GM19395 (cell line): ENCODE results near the gene PGA4.
"Not testable (repeated sequence)": the region's sequence is repeated elsewhere in the genome, so short reads cannot be mapped to it uniquely, and the experiment has no call there.

Source experiments
- ATAC-seq: cut with Tn5 transposase; IDR thresholded peaks from one replicate; pipeline ENCODE4 v1.9.1; 2021; ENCODE audit warnings: mild to moderate bottlenecking, moderate library complexity; ENCODE audit not compliant: unreplicated experiment

The PGA4 gene

DNA sequence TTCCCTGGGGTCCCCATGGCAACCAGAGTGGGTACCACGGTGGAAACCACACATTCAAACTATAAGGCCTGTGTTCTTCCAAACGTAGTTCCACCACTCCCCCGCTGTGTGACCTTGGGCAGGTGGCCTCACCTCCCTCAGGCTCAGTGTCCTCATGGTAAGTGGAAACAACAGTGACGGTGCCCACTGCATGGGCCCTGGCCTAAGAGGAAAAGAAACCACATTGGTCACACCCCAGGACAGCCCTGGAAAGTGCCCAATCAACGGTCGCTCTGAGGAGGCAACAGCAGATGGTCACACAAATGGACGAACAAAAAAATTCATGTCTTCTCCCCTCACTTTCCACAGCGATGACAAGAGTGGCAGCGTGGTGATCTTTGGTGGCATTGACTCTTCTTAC lies 25.9 kb downstream of the PGA4 start:
- not testable (repeated sequence) for ATAC-seq

DNA sequence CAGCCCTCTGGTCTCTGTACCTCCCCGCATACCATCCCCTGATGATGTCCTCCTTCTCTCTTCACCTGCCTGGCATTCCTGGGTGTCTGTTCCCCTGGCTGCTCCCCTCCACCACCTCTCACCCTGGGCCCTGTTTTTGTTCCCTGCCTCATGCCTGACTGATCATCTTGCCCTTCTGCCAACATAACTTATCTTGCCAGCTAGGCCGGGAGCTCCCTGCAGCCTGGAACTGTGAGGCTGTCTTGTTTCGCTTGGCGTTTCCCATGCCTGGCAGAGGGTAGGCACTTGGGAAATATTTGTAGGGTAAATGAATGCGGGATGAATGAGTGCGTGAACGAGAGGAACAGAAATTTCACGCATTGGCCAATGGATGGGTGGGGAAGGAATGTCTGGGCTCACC lies 27.1 kb downstream of the PGA4 start:
- not testable (repeated sequence) for ATAC-seq

DNA sequence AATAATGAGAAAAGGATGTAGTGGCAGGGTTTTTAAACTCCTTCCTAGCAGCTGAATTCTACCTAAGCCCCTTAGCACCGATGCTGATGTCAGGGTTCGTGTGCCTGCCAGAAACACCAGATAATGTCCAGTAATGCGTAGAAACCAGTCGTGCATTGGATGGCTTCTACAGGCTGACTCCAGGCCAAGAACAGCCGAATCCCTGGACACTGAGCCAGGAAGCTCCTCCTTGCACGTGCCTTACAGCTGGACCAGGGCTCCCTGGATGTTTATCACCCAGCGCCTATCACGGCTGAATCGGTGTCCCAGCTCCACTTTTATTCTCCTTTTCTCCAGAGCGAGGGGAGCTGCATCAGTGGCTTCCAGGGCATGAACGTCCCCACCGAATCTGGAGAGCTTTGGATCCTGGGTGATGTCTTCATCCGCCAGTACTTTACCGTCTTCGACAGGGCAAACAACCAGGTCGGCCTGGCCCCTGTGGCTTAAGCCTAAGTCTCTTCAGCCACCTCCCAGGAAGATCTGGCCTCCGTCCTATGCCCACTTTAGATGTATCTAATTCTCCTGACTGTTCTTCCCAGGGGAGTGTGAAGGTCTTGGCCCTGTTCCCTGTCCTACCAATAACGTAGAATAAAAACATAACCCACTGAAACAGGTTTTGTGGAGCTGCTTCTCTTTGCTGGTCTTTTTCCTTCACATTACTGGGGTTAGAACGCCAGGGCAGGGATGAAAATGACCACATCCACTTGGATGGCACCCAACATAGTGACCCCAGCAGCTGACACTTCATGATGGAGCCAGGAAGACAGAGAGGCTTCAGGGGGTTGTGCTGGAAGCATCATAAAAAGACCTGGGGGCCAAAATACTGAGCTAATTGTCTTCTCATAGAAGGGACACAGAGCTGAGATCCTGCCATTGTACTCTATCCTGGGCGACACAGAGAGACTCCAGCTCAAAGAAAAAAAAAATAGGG lies 28.9 kb downstream of the PGA4 start:
- ATAC-seq, result not testable (repeated sequence)

DNA sequence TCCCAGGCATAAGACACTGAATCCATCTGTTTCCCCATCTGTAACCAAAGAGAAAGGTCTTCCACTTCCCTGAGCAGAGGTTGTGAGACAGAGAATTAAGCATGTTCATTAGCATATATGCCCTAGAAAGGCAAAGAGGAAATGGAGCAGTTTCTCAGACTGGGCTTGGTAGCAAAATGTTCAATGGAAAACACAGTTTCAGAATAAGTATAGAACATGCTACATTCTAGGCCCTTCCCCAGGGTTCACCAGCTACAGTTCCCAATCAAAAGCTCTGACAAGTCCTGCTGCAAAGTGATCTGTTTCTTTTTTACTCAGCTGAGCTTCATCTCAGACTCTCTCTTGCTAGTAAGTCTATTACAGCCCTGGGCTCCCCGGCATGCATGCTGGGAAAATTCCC lies 30.2 kb downstream of the PGA4 start:
- ATAC-seq, result not testable (repeated sequence)

DNA sequence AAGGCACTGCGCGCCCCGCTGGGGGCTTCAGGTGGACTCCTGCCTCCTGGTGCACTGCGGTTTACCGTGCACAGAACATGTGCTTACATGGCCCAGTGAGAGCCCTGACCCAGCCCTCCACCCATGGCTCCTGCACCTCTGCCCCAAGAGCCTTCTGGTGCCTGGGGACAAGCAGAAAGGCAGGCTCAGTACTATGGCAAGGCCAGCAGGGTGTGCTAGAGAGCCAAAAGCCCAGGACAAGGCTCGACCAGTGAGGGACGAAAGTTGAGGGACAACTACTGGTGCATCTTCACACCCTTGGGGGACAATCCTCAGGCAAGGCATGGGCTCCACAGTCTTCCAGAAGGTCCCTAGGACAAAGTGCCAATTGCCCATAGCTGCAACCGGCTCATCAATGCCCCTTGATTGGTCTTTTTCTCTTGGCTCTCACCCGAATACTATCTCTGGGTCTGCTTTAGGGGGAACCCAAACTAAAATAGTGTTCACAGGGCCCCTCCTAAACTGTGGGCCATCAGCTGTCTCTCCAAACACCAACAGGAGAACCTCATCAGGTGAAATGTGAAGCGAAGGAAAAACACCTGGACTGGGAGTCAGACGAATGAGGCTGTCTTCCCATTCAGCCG lies 32.4 kb downstream of the PGA4 start:
- ATAC-seq, result peak; percentile 66

DNA sequence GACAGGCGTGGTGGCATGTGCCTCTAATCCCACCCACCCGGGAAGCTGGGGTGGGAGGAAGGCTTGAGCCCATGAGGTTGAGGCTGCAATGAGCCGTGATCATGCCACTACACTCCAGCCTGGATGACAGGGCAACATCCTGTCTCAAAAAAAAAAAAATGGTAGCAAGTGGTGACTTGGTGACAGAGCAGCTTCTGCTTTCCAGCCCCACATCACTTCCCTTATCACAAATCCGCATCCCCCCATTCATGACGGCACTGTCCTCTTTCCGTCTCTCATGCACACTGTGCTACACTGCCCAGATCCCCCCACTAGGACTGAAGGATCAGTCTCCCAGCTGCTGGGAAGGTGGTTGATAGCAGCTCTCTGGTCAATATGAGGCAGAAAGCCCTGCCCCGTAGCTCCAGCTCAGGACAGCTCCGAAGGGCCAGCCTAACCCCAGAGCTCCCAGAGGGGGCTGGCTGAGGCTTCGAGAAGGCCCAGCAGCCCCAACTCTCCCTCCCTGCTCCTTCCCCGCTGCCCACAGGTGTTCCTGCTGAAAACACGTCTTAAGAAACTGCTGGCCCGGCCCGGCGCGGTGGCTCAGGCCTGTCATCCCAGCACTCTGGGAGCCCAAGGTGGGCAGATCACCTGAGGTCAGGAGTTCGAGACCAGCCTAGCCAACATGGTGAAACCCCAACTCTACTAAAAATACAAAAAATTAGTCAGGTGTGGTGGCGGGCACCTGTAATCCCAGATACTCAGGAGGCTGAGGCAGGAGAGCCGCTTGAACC lies 34.7 kb downstream of the PGA4 start:
- ATAC-seq, result no peak

DNA sequence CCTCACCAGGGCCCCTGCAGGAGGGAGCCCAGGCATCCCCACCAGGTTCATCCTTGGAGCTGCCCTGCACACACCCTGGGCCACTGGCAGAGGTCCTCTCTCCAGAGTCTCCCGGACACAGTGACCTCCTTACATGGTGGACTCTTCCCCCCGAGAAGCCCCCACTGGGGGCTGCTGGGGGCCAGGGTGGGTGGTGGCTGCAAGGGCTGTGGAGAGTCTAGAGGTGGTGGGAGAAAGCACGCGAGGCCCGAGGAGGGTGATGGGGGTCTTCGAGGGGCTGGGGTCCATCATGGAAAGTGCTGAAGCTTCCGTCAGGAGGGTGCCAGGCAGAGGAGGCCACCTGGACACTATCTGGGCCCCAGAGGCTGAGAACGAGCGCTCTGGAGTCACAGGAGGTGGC lies 36.4 kb downstream of the PGA4 start:
- ATAC-seq, result no peak

DNA sequence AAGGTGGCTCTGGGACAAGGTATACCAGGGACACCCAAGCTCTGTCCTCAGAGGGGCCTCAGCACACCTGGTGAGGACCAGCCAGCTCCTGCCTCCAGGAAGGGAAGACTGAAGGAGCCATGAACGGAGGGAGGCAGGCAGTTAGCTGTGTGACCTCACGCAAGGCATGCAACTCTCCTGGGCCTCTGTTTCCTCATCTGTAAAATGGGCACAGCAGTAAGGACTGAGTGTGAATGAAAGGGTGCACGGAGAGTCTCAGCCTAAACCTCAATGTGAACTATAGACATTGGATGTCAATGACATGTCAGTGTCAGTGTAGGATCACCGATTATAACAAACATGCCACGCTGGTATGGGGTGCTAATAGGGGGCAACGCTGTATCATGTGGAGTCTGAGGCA lies 37.2 kb downstream of the PGA4 start:
- no peak for ATAC-seq

DNA sequence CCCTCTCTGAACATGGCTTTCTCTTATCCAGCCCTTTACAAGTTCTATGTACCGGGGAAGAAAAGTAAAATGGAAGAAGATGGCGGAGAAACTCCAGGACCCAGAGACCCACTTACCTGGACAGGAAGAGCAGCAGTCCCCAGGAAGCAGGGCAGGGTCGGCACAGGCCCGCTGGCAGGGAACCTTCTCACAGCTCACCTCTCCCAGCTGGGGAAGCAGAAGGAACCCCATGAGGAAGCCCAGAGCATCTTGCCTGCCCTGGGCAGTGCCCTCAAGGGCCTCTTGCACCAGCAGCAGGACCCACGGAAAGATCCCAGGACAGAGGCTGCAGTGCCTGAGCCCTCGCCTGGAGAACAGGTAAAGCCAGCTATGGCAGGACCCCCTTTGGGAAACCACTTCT lies 42.2 kb downstream of the PGA4 start:
- ATAC-seq, result no peak

DNA sequence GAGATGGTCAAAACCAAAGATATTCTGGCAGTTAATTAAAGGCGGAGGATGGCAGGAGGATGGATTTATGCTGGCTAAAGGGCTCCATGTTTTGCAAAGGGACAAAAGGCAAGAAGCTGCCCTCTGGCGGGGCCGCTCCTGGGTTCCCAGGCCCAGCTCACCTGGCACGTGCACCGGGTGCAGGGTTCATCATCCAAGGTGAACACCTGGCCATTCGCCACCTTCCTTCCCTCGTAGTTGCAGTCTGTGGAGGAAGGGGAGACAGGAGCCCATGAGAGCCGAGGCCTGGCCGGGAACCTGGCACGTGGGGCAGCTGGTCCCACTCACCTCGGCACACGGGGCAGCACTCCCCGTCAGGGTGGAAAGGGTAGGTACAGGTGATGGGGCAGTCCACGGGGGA lies 42.6 kb downstream of the PGA4 start:
- no peak for ATAC-seq

DNA sequence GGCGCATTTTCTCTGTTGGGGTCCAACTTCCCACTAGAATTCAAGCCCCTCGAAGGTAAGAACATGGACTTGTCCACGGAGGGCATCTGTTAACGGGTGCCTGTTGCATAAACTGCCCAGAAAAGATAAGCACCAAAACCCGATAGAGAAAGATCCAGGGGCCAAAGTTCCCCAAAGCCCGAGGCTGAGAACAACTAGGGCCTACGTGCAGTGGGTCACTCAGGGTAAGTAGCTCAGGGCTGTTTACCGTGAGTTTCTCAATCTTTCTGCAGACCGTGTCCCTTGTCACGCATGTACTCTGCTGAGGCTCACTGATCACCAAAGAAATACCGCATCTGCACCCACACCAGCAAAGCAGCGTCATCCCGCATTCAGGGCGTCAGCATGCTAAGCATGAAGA lies 43.2 kb downstream of the PGA4 start:
- no peak for ATAC-seq

DNA sequence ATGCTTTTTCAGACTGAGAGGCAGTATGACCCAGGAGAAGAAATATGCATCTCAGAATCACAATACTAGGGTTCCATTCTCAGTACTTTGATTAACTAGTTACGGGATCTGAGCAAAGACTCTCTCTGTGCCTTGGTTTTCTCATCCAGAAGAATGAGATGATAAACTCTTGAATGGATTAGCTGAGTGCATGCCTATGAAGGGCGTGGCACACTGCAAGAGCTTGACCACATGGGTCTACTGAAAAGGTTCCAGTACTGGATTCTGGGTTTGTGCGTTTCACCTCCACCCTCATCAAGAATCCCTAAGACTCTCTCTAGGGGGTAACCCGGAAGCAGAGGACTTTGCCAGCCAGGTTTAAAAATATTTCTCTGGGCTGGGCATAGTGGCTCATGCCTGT lies 44.5 kb downstream of the PGA4 start:
- no peak for ATAC-seq

DNA sequence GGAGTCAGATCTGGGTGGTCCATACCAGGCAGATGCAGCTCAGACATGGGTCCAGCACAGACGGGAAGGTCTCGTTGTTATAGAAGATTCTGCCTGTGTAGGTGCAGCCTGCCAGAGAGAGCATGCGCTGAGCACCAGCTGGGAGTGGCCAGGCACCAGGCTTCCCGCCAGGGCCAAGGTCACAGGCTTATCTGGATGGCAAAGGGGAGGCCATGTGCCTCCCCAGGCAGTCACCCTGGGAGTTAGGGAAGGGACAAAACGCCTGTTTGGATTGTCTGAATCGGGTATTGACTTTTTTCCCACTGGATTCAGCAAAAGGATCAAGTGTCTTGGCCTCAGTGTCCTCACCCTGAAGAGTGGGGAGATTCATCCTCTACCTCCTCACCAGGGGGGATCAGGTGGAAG lies 45.3 kb downstream of the PGA4 start:
- no peak for ATAC-seq

DNA sequence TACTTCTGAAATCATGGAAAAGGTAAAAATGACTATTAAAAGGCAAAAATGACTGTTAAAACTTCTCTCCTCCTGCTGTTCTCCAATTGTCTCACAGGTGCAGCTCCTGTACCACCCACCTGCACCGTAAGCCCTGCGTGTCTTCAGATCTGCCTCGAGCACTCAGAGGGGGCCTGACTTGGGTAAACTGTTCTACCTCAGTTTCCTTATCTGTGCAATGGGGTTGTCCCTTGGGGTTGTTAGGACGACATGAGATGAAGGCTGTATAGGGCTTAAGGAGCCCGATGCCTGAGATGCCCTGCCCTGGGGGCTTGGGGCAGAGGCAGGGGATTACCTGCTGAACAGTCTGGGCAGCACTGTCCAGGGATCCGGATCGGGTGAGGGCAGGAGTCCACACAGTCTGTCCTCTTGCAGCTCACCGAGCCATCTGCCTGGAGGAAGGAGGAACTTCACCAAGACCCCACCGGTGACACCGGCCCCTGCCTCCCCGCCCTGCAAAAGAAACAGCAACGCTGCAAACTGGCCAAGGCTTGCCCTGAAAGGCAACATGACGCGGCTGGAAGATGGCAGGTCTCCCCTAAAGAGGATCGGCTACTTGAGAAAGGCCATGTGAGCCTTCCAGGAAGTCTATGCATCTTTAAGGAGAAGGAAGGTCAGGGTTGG lies 46.6 kb downstream of the PGA4 start:
- ATAC-seq, result no peak

DNA sequence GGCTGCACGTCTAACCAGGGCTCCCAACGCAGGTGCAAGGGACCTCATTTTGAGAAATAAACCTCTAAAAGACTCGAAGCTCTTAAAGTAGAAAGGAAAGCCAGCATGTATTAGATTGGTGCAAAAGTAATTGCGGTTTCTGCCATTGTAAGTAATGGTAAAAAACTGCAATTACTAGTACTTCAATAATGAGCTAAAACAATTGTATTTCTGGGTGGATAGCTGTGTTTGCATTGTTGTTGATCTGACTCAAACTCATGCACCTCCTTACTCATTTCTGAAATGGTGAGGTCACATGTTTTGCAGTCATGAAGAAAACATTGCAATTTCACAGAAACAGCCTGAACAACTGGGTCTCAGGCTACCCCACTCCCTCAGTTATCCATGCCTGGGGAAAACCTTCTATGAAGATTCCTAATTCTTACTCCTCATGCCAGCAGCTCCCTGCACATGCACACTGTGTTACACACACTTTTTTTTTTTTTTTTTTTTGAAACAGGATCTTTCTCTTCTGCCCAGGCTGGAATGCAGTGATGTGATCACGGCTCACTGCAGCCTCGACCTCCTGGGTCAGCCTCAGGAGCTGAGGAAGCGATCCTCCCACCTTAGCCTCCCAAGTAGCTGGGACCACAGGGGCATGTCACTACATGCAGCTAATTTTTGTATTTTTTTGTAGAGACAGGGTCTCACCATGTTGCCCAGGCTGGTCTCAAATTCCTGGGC lies 48.4 kb downstream of the PGA4 start:
- no peak for ATAC-seq

DNA sequence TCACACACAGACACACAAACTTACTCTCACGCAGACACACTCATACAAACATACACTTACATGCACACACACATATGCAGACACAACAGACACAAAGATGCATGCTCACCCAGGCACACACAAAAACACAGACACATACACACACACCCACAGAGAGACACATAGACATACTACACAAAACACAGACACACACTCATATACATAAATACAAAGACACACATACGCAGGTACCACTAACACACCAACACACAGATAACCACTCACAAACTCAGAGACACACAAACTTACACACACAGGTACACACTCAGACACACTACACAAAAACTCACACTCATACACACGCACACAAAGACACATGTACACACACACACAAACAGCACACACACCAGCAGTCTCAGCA lies 50.6 kb downstream of the PGA4 start:
- no peak for ATAC-seq

DNA sequence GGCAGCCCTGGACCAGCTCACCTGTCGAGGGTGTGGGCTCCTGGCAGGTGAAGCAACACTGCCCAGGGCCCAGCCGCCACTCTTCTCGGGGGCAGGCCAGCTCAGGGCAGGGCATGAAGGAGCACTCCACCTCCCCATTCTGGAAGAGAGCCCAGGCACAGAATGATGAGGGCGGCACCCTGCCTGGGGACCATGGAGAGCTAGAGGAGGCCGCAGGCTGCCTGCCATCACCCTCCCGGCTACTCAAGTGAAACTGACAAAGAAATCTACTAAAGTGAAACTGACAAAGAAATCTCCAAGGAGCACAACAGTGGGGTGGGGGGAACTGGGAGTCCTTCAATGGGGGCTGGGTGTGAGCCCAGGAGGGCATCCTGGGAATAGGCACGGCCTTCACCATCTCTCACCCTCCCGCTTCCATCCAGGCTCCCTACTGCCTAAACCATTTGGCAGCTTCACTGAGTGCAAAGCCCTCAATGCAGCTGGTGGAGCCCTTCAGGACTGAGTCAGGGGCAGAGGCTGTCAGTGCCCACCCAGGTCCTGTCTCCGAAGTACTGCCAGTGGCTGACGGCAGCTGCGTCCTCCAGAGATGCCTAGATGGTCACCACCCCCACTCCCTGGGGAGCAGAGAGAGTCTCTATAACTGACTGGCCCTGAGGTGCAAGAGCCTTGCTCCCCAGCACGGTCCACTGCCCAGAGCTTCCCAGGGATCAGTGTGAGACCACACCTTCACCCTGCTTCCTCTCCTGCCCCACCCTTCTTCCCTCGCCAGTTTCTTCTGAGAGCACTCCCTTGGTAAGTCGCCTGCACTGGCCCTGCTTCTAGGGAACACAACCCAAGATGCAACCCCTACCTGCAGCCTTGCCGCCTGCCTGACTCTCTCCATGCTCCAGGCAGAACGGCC lies 51.3 kb downstream of the PGA4 start:
- ATAC-seq, result no peak

DNA sequence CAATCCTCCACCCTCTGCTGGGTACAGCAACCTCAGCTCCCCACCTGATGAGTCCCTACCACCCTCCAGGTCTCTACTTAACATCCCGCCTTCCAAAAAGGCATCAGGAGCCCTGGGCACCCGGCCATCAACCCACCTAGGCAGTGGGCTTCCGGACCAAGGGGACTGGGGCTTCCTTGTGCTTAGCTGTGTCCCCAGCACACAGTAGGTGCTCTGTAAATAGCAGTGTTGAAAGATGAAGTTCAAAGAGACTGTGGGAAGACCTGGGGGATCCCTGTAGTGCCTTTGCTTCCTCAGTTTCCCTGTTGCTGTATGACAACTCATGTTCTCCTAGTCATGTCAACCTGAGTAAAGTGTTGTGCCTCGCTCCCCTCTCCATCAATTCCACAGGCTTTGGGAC lies 51.9 kb downstream of the PGA4 start:
- ATAC-seq, result no peak

DNA sequence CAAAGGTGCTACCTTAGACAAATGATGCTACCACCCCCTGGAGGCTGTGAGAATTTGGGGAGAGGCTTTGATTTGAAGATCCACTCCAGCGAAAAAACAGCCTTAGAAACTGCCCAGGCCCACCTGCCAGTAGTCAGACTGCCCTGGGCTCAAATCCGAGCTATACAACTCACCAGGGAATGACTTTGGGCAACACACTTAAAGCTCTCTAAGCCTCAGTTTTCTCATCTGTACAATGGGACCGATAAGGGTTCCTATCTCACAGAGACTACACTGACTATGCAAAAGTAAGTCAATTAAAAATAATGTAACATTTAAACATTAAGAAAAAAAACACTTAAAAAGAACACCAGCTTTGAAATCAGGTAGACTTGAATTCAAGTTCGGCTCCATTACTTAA lies 53.0 kb downstream of the PGA4 start:
- ATAC-seq, result no peak
